DND-41 (cell line): ENCODE data around the gene NFASC.

ENCODE experiments used
- EZH2 ChIP-seq: IDR thresholded peaks from 3 replicates; pipeline ENCODE4 v1.6.1; 2012; ENCODE audit warnings: borderline replicate concordance, low read depth, mild to moderate bottlenecking, moderate library complexity, low read length, inconsistent platforms; ENCODE audit not compliant: severe bottlenecking
- TF ChIP-seq, protein P1 (sequence below): IDR thresholded peaks from 2 replicates; pipeline ENCODE4 v1.5.1; 2012; ENCODE audit warnings: borderline replicate concordance, low read length, moderate library complexity, mild to moderate bottlenecking; ENCODE audit not compliant: poor library complexity, severe bottlenecking; ENCODE audit errors: extremely low read depth

GRCh38 chr1:204991342-204991844 lies 120.7 kb downstream of the NFASC start:
- TF ChIP-seq, protein P1, sequence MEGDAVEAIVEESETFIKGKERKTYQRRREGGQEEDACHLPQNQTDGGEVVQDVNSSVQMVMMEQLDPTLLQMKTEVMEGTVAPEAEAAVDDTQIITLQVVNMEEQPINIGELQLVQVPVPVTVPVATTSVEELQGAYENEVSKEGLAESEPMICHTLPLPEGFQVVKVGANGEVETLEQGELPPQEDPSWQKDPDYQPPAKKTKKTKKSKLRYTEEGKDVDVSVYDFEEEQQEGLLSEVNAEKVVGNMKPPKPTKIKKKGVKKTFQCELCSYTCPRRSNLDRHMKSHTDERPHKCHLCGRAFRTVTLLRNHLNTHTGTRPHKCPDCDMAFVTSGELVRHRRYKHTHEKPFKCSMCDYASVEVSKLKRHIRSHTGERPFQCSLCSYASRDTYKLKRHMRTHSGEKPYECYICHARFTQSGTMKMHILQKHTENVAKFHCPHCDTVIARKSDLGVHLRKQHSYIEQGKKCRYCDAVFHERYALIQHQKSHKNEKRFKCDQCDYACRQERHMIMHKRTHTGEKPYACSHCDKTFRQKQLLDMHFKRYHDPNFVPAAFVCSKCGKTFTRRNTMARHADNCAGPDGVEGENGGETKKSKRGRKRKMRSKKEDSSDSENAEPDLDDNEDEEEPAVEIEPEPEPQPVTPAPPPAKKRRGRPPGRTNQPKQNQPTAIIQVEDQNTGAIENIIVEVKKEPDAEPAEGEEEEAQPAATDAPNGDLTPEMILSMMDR = no peak
- TF ChIP-seq EZH2 = no peak
